Heart left ventricle (tissue), 13 donors: ENCODE measurements around the gene EGLN2.

Experiments used
- CTCF ChIP-seq, 12 donors: fragments of 200-600 bp; sonication (generic) in 4 of 12; IDR thresholded peaks; one replicate each; pipeline versions ENCODE4 v1.5.0 to v1.8.0; 2018 to 2022; ENCODE audit warnings: antibody characterized with exemption in 12 of 12, mild to moderate bottlenecking in 5 of 12
- POLR2A ChIP-seq, 2 donors: fragments of 450-650 bp; IDR thresholded peaks; one replicate each; pipeline ENCODE4 v1.6.1; 2017; ENCODE audit warnings: antibody characterized with exemption in 2 of 2, mild to moderate bottlenecking in 2 of 2, moderate library complexity in 2 of 2
- donor health status: ischemic (EF 13 %, LVEDD 7.1; RV severe dilation, severe dysfunction).
- donor health status: DM: no; HTN: yes; CAD: no.
- donor health status: DM: no; HTN: no; CAD: no.
- donor health status: ischemic (EF 25% LVEDD 6.9; RV normal size, moderate dysfunction).
- donor health status: ischemic (EF 25% LVEDD 5.7; RV mildly dilated, moderate dysfunction).
- donor health status: ischemic (EF 35%, LVEDD 5.7; RV mildly dilated, moderate dysfunction).
- donor health status: nonischemic (EF 11% LVEDD 7.7; RV severe dilation, severe dysfunction).
- donor health status: DM: yes; HTN: yes; CAD: no.
- donor health status: PGD.
- donor health status: ischemic (EF 29% LVEDD 5.4; RV normal size, mild dysfunction).
- donor health status: nonischemic (EF 23%, LVEDD 6.1; RV moderate dilation, normal function).

GRCh38 chr19:40777645-40777936 lies 21.4 kb upstream of the EGLN2 start:
- no peak for TF ChIP-seq CTCF (IDR thresholded peaks at IDR 0.05)
- no peak for TF ChIP-seq POLR2A (IDR thresholded peaks at IDR 0.05)
